HAP-1 (cell line): ENCODE data around the gene WFS1.

Experiments
- DNase-seq, 2 experiments: peaks; one replicate each; pipeline ENCODE4 v3.0.0-alpha.2; 2016 to 2020; ENCODE audit warnings: low spot score in 2 of 2
- H3K27me3 ChIP-seq: fragments of 250-450 bp; sonication (Bioruptor Pico); 2 replicates; pipeline ENCODE4 v1.5.1; 2020; ENCODE audit warnings: low read depth, mild to moderate bottlenecking, moderate library complexity
- H3K36me3 ChIP-seq: fragments of 250-450 bp; sonication (Bioruptor Pico); replicated peaks from 2 replicates; pipeline ENCODE4 v1.5.1; 2020; ENCODE audit warnings: mild to moderate bottlenecking
- H3K4me1 ChIP-seq: fragments of 250-450 bp; sonication (Bioruptor Pico); 2 replicates; pipeline ENCODE4 v1.5.1; 2020; ENCODE audit warnings: mild to moderate bottlenecking
- H3K4me3 ChIP-seq: fragments of 250-450 bp; sonication (Bioruptor Pico); 2 replicates; pipeline ENCODE4 v1.5.1; 2020; ENCODE audit warnings: mild to moderate bottlenecking, moderate library complexity
- H3K9me3 ChIP-seq: fragments of 250-450 bp; sonication (Bioruptor Pico); 2 replicates; pipeline ENCODE4 v1.5.1; 2020; ENCODE audit warnings: mild to moderate bottlenecking, moderate library complexity
- in situ Hi-C: fragments of 300-500 bp; cut with MboI; formaldehyde crosslinking; loops from 3 replicates; pipeline ENCODE4 v1.14.3; 2020; ENCODE audit warnings: low sequenced_read_pairs, inconsistent platforms, mixed read lengths

The WFS1 gene

DNA sequence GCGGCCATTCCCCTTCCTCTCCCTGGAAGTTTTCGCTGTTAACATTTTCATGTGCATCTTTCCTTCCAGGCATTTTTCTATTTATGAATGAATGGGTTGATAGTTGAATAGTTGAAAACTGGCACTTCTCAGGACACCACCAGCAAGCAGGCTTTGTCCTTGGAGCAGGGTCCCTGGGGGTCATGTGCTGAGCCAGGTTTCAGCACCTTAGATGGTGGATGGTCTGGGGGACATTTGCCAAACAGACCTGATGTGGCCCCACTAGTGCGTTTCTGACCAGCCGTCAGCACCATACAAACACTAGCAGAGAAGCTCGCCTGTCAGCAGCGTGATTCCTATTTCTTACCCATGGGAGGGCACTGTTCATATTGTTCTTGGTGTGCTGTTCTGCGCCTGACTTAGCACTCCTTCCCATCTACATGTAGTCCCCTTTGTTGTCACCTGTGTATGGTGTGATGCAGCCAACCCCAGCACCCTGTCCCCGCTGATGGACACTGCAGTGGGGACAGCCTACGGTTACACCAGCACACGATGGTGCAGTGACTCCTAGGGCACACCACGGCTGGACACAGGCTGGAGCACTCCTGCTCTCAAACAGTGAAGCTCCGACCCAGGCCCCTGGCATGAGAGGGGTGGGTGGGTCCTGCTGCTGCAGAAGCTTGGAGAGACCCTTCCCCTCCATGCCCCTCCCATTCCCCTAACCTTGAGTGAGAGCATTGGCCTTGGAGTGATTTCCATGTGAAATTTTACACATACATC lies 27.2 kb upstream of the WFS1 start:
- no peaks in the 10 kb centered on the region for H3K4me1 ChIP-seq
- in situ Hi-C loops, result no loop called here
- H3K4me3 ChIP-seq, result no peak overlapping the region
- no peaks in the 10 kb centered on the region for H3K36me3 ChIP-seq
- H3K9me3 ChIP-seq, result no peaks in the 10 kb centered on the region
- H3K27me3 ChIP-seq, result peaks cover 4% of the 10 kb centered on the region
- no peak for DNase-seq

GRCh38 chr4:6245246-6246169 lies 24.1 kb upstream of the WFS1 start:
- no peaks in the 10 kb centered on the region for H3K9me3 ChIP-seq
- H3K4me1 ChIP-seq, result no peaks in the 10 kb centered on the region
- no peak overlapping the region for H3K4me3 ChIP-seq
- in situ Hi-C loops, result no loop called here
- DNase-seq, result no peak
- peaks cover 26% of the 10 kb centered on the region for H3K27me3 ChIP-seq
- no peaks in the 10 kb centered on the region for H3K36me3 ChIP-seq

DNA sequence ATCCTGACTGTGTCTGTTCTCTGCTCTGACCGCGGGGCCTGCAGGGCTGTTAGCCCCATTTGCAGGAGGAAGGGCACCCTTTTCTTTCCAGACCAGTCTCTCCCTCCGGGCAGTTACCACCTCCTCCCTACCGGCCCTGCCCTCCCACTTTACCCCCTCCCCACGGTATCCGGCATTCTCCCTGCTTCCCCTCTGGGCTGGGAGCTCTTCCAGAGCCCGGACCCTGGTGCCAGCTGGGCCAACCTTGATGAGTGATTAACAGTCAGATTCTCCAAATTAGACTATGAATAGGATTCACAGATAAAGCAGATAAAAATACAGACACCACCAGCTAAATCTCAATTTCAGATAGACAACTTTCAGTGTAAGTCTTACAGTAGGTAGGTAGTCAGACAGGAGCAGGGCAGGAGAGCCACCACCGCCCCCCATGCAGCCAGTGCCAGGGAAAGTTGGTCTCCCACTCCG lies 23.4 kb upstream of the WFS1 start:
- H3K4me3 ChIP-seq, result no peak overlapping the region

GRCh38 chr4:6248394-6248793 lies 21.3 kb upstream of the WFS1 start:
- no peak overlapping the region for H3K4me3 ChIP-seq
- H3K9me3 ChIP-seq, result no peaks in the 10 kb centered on the region
- H3K4me1 ChIP-seq, result no peaks in the 10 kb centered on the region
- in situ Hi-C loops, result no loop called here
- no peaks in the 10 kb centered on the region for H3K36me3 ChIP-seq
- peaks cover 28% of the 10 kb centered on the region for H3K27me3 ChIP-seq
- no peak for DNase-seq

More for the DNA sequence above, 23.4 kb upstream of the WFS1 start:
- Histone ChIP-seq H3K27me3 (peaks cover 28% of the 10 kb centered on the region), H3K36me3 (no peaks in the 10 kb centered on the region), H3K4me1 (no peaks in the 10 kb centered on the region), H3K9me3 (no peaks in the 10 kb centered on the region)
- in situ Hi-C loops, result no loop called here
- DNase-seq, result no peak

GRCh38 chr4:6250235-6250983 lies 19.2 kb upstream of the WFS1 start:
- in situ Hi-C loops, result loop anchor here (5.0 to 25.0 kb wide), 3 partner anchors 77 to 837 kb away; no protein-coding TSS in a partner anchor
- H3K27me3 ChIP-seq, result peaks cover 28% of the 10 kb centered on the region
- no peak overlapping the region for H3K4me3 ChIP-seq
- no peaks in the 10 kb centered on the region for H3K36me3 ChIP-seq
- H3K4me1 ChIP-seq, result no peaks in the 10 kb centered on the region
- no peaks in the 10 kb centered on the region for H3K9me3 ChIP-seq
- DNase-seq, result peak; percentile 42 to 49

GRCh38 chr4:6250984-6251295 lies 18.7 kb upstream of the WFS1 start:
- peaks cover 28% of the 10 kb centered on the region for H3K27me3 ChIP-seq
- DNase-seq, result no peak
- in situ Hi-C loops, result loop anchor here (5.0 to 25.0 kb wide), 3 partner anchors 76 to 836 kb away; no protein-coding TSS in a partner anchor
- no peak overlapping the region for H3K4me3 ChIP-seq
- H3K36me3 ChIP-seq, result no peaks in the 10 kb centered on the region
- H3K4me1 ChIP-seq, result no peaks in the 10 kb centered on the region
- H3K9me3 ChIP-seq, result no peaks in the 10 kb centered on the region

DNA sequence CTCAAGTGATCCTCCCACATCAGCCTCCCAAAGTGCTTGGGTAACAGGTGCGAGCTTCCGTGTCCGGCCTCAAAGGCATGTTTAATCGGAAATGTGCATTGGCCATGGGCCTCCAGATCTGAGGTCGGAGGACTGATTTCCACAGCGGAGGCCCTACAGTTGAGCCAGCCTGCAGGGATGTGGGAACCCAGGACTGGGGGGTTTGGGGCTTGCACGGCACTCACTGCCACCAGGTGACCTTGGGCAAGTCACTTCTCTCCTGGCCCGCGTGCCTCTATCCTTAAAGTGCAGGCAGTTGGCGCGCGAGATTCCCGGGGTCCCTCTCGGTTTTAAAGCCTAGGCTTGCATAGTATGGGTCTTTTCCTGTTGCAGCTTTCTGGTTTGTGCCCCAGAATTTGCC lies 18.3 kb upstream of the WFS1 start:
- Histone ChIP-seq H3K9me3 (no peaks in the 10 kb centered on the region), H3K4me3 (no peak overlapping the region), H3K27me3 (peaks cover 28% of the 10 kb centered on the region), H3K4me1 (no peaks in the 10 kb centered on the region), H3K36me3 (no peaks in the 10 kb centered on the region)
- no peak for DNase-seq
- in situ Hi-C loops, result loop anchor here (5.0 to 25.0 kb wide), 3 partner anchors 76 to 836 kb away; no protein-coding TSS in a partner anchor

GRCh38 chr4:6252051-6252450 lies 17.6 kb upstream of the WFS1 start:
- DNase-seq, result no peak
- in situ Hi-C loops, result loop anchor here (5.0 to 25.0 kb wide), 3 partner anchors 75 to 835 kb away; no protein-coding TSS in a partner anchor
- Histone ChIP-seq H3K27me3 (peaks cover 28% of the 10 kb centered on the region), H3K36me3 (no peaks in the 10 kb centered on the region), H3K4me1 (no peaks in the 10 kb centered on the region), H3K9me3 (no peaks in the 10 kb centered on the region), H3K4me3 (no peak overlapping the region)

GRCh38 chr4:6253111-6253510 lies 16.5 kb upstream of the WFS1 start:
- in situ Hi-C loops, result loop anchor here (5.0 to 25.0 kb wide), 3 partner anchors 74 to 834 kb away; no protein-coding TSS in a partner anchor
- no peaks in the 10 kb centered on the region for H3K4me1 ChIP-seq

DNA sequence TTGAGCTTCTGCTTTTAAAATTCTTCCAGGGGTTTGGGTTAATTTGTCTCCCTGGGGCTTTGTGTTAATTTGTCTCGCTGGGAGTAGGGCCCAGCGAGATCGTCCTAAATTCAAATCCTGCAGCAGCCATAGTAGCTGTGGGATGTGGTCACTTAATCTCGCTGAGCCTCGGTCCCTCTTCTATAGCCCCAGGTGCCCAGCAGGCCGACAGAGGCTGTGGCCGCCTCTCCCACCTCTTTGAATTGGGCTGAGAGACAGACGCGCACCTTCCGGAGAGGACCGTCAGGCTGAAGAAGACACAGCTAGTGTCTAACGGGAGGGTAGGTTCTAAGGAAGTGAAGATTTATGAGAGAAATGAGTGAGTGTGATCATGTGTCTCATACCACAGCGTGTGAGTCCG lies 15.7 kb upstream of the WFS1 start:
- in situ Hi-C loops, result loop anchor here (5.0 to 25.0 kb wide), 3 partner anchors 73 to 833 kb away; no protein-coding TSS in a partner anchor
- no peaks in the 10 kb centered on the region for H3K36me3 ChIP-seq
- H3K27me3 ChIP-seq, result peaks cover 16% of the 10 kb centered on the region
- H3K4me3 ChIP-seq, result no peak overlapping the region
- no peaks in the 10 kb centered on the region for H3K9me3 ChIP-seq
- no peaks in the 10 kb centered on the region for H3K4me1 ChIP-seq
- DNase-seq, result no peak

More at GRCh38 chr4:6253111-6253510, 16.5 kb upstream of the WFS1 start:
- H3K4me3 ChIP-seq, result no peak overlapping the region
- H3K36me3 ChIP-seq, result no peaks in the 10 kb centered on the region
- H3K27me3 ChIP-seq, result peaks cover 22% of the 10 kb centered on the region
- no peak for DNase-seq
- H3K9me3 ChIP-seq, result no peaks in the 10 kb centered on the region

DNA sequence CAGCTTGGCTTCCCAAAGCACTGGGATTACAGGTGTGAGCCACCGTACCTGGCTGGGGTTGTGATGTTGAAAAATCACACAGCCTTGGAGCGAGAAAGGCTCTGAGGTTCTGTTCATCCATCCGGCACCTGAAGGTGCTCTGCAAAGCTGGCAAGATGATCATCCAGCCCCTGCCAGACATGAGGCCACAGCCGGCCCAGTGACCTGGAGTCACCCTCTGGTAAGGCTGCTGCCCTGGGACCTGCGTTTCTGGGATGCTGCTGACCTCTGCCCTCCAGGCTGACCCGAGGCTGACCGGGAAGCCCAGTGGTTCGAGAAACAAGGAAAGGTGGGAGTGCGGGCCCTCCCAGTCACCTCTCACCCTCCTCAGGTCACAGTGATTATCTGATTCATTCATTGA lies 13.5 kb upstream of the WFS1 start:
- in situ Hi-C loops, result loop anchor here (10.0 to 25.0 kb wide), 2 partner anchors 289 to 831 kb away; no protein-coding TSS in a partner anchor
- H3K4me3 ChIP-seq, result no peak overlapping the region

DNA sequence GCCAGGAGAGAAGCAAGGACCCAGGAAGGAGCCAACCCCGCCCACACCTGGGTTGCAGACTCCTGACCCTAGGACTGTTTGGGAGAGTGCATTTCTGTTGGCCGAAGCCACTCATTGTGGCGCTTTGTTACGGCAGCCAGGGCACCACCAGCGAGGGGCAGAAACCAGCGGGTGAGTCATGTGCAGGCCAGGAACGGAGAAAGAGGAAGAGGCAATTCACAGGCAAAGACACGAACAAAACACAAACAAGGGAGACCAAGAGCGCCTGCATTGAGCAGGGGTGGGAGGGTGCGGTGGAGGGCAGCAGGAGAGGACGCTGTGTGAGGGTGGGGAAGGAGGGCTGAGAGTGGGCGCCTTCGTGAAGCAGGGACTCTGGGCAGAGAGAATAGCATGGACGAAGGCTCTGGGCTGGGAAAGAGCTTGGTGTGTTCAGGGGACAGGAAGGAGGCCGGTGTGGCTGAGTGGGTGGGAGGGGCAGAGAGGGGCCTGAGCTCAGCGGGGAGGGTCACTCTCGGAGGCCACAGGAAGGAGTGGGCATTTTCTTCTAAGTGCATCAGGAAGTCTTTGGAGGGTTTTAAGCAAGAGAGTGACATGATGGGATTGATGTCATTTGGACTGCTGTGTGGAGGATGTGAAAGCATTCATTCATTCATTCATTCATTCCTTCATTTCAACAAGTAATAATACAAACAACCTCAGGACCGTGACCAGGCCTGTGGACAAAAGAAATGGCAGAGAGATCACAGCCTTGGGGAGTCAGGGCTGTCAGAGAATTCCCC lies 12.2 kb upstream of the WFS1 start:
- DNase-seq, result no peak
- Histone ChIP-seq H3K4me1 (no peaks in the 10 kb centered on the region), H3K36me3 (no peaks in the 10 kb centered on the region), H3K9me3 (no peaks in the 10 kb centered on the region), H3K4me3 (no peak overlapping the region), H3K27me3 (peaks cover 10% of the 10 kb centered on the region)
- in situ Hi-C loops, result loop anchor here (10.0 to 25.0 kb wide), 2 partner anchors 287 to 830 kb away; no protein-coding TSS in a partner anchor

More for the DNA sequence above, 13.5 kb upstream of the WFS1 start:
- H3K9me3 ChIP-seq, result no peaks in the 10 kb centered on the region
- H3K36me3 ChIP-seq, result no peaks in the 10 kb centered on the region
- no peak for DNase-seq
- H3K4me1 ChIP-seq, result no peaks in the 10 kb centered on the region
- H3K27me3 ChIP-seq, result peaks cover 7% of the 10 kb centered on the region
